Stimulated activated CD4-positive, alpha-beta T cell treated with anti-CD3 and anti-CD28 coated beads, Interleukin-1b, Interleukin-23, amount 100 ng/mL, for 24 hours (primary cell): ENCODE data around the gene AOAH.
"Not testable (repeated sequence)": the region's sequence is repeated elsewhere in the genome, so short reads cannot be mapped to it uniquely, and the experiment has no call there.

Experiments used
- DNase-seq, 4 experiments: peaks; one replicate each; pipeline ENCODE4 v3.0.0-alpha.2; 2020; ENCODE audit warnings: low read depth in 4 of 4, low spot score in 1 of 4

Gene AOAH

GRCh38 chr7:36475011-36475342, 249.3 kb downstream of the AOAH start:
- DNase-seq, result no peak

GRCh38 chr7:36474283-36475010, 249.8 kb downstream of the AOAH start:
- DNase-seq, result no peak

GRCh38 chr7:36473454-36474282, 250.6 kb downstream of the AOAH start:
- DNase-seq, result peak in 1 of 4 experiments; percentile 26

GRCh38 chr7:36472141-36472729, 252.1 kb downstream of the AOAH start:
- no peak for DNase-seq

GRCh38 chr7:36469236-36469635, 255.1 kb downstream of the AOAH start:
- DNase-seq, result no peak

GRCh38 chr7:36468370-36469101, 255.8 kb downstream of the AOAH start:
- DNase-seq, result no peak

GRCh38 chr7:36466001-36466400, 258.3 kb downstream of the AOAH start:
- not testable (repeated sequence) for DNase-seq

GRCh38 chr7:36464271-36464670, 260.0 kb downstream of the AOAH start:
- DNase-seq, result no peak
